ENCODE data around the gene TNNC1.

The TNNC1 gene

DNA sequence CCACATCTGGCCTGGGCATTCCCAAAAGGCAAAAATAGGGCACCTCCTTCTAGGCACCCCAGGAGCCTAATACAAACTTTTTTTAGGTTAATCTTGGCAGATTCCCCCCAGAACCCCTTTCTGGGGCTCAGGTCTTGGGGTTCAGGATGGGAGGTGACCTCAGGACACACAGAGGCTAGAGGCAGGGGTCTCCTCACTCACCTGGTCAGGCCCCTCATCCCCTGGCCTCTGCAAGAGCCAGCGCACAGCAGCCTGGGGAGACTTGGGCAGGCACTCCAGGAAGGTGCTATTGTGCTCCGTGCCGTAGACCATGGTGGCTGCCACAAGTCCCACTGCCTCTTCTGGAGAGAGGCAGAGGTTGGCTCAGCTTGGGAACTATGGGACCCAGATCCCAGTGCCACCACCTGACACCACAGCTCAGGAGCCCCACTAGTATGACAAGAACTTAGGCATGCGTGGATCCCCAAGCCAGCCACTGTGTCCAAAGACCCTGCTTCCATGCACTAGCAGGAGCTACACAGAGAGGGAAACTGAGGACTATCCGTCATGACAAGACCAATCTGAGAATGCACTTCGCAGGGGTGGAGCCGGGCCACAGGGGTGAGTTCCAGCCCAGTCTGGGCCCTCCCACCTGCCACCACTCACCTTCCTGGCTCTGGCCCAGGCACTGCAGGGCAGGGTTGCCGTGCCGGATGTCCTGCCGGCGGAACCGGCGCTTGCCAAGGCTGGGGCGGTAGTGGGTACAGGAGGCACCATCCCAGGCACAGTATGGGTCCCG, 16.3 kb downstream of the TNNC1 start:
- no peaks in the 10 kb centered on the region for H3K27me3 ChIP-seq (ENCODE audit: control insufficient read depth in 1 of 2, insufficient read depth in 2 of 2, low read length in 2 of 2)
- H3K4me3 ChIP-seq (ENCODE audit: low read depth in 1 of 2, low read length in 2 of 2) = no peak overlapping the region
- no peak overlapping the region for H3K9ac ChIP-seq (ENCODE audit: low read length)
- no peaks in the 10 kb centered on the region for H3K36me3 ChIP-seq (ENCODE audit: insufficient read depth, low read length)
- no peaks in the 10 kb centered on the region for H3K9me3 ChIP-seq (ENCODE audit: low read length)
- H3K27ac ChIP-seq (ENCODE audit: low read depth, low read length) = no peak overlapping the region
- H3K4me1 ChIP-seq (ENCODE audit: insufficient read depth, low read length) = no peaks in the 10 kb centered on the region

DNA sequence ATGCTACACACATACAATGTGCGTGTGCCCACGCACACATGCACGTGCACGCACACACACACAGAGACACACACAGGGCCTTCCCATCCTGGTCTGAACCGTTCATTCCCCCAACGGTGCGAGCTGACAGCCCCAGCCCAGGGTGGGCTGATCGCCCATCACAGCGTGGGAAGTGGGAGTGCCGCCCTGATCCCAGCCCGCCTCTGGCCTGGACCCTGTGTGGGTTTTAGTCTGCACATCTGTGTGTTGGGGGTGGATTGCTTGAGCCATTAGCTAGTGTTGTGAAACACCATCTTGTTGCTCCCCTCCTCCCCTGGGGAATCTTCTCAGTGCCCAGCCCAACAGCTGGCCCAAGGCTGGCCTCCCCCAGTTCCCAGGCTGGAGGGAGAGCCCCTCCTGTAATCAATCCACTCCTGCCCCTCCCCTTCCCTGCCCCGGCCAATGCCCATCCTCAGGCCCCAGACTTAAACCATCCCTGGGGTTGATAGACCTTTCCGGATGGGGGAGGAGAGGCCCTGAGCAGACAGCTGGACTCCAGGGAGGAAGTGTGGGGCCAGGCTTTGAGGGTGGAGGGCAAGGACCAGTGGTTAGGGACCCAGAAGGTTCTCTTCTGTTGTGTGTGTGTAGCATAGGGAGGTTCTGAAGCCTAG, 17.2 kb downstream of the TNNC1 start:
- Histone ChIP-seq H3K9ac (ENCODE audit: low read length) (no peak overlapping the region), H3K27me3 (ENCODE audit: control insufficient read depth in 1 of 2, insufficient read depth in 2 of 2, low read length in 2 of 2) (no peaks in the 10 kb centered on the region), H3K27ac (ENCODE audit: low read depth, low read length) (no peak overlapping the region), H3K4me3 (ENCODE audit: low read depth in 1 of 2, low read length in 2 of 2) (no peak overlapping the region), H3K9me3 (ENCODE audit: low read length) (no peaks in the 10 kb centered on the region), H3K4me1 (ENCODE audit: insufficient read depth, low read length) (no peaks in the 10 kb centered on the region), H3K36me3 (ENCODE audit: insufficient read depth, low read length) (no peaks in the 10 kb centered on the region)

DNA sequence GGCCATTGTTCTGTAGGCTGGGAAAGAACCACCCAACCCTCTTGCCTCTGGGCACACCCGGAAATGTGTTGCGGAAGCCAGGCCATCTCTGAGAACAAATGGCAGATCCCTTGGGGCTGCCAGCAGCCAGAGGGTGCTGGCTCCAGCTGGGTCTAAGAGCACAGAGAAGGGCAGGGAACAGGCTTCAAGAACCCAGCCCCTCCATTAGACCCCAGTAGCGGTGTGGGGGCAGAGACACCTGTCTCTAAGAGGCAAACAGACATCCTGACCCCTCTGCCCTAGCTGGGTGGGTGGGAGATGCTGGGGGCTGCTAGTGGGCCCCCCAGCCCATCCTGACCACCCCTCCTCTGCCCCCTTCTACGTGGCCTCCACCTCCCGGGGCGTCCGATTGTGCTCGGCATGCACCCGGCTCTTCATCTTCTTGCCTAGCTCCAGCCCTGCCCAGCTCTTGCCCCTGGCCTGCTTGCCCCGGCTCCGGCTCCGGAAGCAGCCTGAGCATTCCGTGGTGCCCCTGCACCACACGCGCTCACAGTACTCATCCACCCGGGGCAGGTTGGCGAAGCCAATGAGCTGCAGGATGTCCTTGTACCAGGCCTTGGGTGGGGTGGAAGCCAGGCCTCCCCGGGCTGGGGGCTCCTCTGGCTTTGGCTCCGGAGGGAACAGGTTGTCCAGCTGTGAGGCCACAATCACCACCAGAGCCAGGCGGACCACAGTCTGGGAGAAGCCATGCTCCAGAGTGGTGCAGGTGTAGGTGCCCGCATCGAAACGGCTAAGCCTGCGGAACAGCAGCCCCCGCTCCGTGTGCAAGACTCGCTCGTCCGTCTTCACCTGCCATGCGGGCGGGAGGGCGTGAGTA, 18.4 kb downstream of the TNNC1 start:
- Histone ChIP-seq H3K9ac (ENCODE audit: low read length) (no peak overlapping the region), H3K36me3 (ENCODE audit: insufficient read depth, low read length) (no peaks in the 10 kb centered on the region), H3K4me3 (ENCODE audit: low read depth in 1 of 2, low read length in 2 of 2) (no peak overlapping the region), H3K9me3 (ENCODE audit: low read length) (no peaks in the 10 kb centered on the region), H3K4me1 (ENCODE audit: insufficient read depth, low read length) (no peaks in the 10 kb centered on the region), H3K27ac (ENCODE audit: low read depth, low read length) (no peak overlapping the region), H3K27me3 (ENCODE audit: control insufficient read depth in 1 of 2, insufficient read depth in 2 of 2, low read length in 2 of 2) (no peaks in the 10 kb centered on the region)

DNA sequence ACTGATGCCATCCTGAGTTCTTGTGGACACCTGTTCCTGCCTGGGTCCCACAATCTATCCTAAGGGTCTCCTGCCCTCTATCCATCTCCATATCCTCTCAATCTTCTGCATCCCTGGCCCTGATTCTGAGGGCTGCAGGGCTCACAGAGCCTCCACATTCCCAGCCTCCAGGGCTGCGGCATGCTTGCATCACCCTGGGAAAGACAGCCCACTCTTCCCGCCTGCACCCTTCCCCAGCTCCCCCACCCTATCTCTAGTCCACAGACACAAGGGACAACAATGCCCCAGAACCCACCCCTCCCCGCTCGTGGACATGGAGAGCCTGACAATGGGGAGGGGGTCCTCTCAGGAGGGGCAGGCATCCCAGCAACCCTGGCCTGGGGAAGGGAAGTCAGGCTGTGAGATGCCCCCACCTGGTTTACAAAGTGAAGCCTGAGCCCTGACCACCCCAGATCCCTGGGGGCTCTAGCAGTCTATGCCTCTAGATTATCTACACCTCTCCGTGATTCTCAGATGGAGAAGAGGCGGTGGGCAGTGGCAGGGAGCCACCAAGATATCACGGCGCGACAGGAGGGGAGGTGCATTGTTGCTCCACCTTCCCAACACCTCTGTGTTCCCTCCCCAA, 19.2 kb downstream of the TNNC1 start:
- no peaks in the 10 kb centered on the region for H3K36me3 ChIP-seq (ENCODE audit: insufficient read depth, low read length)
- no peak overlapping the region for H3K27ac ChIP-seq (ENCODE audit: low read depth, low read length)
- H3K9ac ChIP-seq (ENCODE audit: low read length) = no peak overlapping the region
- H3K27me3 ChIP-seq (ENCODE audit: control insufficient read depth in 1 of 2, insufficient read depth in 2 of 2, low read length in 2 of 2) = no peaks in the 10 kb centered on the region
- H3K4me3 ChIP-seq (ENCODE audit: low read depth in 1 of 2, low read length in 2 of 2) = no peak overlapping the region
- no peaks in the 10 kb centered on the region for H3K9me3 ChIP-seq (ENCODE audit: low read length)
- no peaks in the 10 kb centered on the region for H3K4me1 ChIP-seq (ENCODE audit: insufficient read depth, low read length)

DNA sequence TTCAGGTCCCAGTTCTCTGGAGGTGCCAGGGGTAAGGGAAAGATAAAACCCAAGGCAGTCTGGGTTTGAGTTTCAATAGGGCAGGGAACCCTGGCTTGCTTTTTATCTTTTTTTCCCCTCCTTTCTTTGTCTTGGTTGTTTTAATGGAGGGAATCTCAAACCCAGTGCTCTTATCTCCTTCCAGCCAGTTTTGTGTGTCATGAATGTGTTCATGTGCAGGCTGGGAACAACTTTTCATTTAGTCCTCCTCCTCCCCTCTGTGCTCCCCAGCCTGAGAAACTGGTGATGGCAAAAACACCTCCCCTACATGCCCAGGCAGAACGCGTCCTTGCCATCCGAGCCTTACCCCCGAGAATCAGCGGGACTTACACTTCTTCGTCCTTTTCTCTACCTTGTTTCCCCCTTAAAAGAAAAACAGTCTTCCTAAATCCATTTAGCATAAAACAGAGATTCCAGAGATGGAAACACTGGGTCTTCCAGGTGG, 19.8 kb downstream of the TNNC1 start:
- no peaks in the 10 kb centered on the region for H3K36me3 ChIP-seq (ENCODE audit: insufficient read depth, low read length)
- H3K27ac ChIP-seq (ENCODE audit: low read depth, low read length) = no peak overlapping the region
- H3K9ac ChIP-seq (ENCODE audit: low read length) = no peak overlapping the region
- H3K4me3 ChIP-seq (ENCODE audit: low read depth in 1 of 2, low read length in 2 of 2) = no peak overlapping the region
- H3K4me1 ChIP-seq (ENCODE audit: insufficient read depth, low read length) = no peaks in the 10 kb centered on the region
- H3K27me3 ChIP-seq (ENCODE audit: control insufficient read depth in 1 of 2, insufficient read depth in 2 of 2, low read length in 2 of 2) = no peaks in the 10 kb centered on the region
- no peaks in the 10 kb centered on the region for H3K9me3 ChIP-seq (ENCODE audit: low read length)

DNA sequence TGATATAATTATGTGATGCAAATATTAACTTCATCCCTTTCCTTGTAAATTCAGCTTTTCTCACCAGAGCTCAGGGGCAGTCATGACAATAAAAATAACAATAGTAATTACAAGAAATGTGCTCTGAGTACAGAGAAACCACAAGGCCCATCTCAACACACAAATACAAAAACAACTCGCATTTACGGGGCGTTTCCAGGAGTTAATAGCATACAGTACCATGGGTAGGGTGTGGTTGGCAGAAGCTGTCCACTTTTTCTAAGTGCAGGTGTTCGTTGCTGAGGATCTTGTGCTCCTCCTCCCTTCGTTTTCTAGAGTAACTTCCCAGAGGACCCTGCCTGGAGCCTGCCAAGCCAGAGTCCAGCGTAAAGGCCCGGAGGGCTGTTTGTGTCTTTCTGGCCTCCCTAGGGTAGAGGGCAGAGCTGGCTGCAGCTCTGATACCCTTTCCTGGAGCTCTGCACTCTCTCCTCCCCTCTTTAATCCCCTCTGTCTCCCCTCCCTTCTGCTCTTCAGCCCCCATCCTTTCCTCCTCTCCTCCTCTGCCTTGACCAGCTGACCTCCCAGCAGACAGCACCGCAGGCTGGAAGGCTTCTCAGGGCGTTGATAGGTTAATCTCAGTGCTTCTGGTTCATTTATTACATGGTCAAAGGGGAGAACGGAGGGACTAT, 20.4 kb downstream of the TNNC1 start:
- Histone ChIP-seq H3K9me3 (ENCODE audit: low read length) (no peaks in the 10 kb centered on the region), H3K27ac (ENCODE audit: low read depth, low read length) (no peak overlapping the region), H3K36me3 (ENCODE audit: insufficient read depth, low read length) (no peaks in the 10 kb centered on the region), H3K4me1 (ENCODE audit: insufficient read depth, low read length) (no peaks in the 10 kb centered on the region), H3K9ac (ENCODE audit: low read length) (no peak overlapping the region), H3K27me3 (ENCODE audit: control insufficient read depth in 1 of 2, insufficient read depth in 2 of 2, low read length in 2 of 2) (no peaks in the 10 kb centered on the region), H3K4me3 (ENCODE audit: low read depth in 1 of 2, low read length in 2 of 2) (no peak overlapping the region)

DNA sequence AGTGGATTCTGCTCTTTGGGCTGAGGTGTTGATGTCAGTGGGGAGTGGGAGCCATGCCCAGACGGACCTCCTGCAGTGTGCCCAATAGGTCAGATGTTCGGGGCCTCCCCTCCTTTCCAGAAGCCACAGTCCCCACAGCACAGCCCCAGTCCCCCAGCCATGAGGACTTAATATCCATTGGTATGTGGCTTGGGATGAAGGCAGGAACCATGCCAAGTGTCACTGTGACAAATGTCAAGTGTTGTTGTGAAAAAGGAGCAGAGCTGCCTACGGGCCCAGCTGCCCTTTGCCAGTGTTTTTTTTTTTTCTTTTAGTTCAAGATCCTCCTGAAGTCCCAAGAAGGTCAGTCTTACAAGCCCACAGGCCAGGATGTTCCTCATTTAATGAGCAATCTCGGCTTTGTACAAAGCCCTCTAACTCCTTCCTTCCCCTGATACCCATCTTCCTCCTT, 21.1 kb downstream of the TNNC1 start:
- no peaks in the 10 kb centered on the region for H3K9me3 ChIP-seq (ENCODE audit: low read length)
- H3K4me3 ChIP-seq (ENCODE audit: low read depth in 1 of 2, low read length in 2 of 2) = no peak overlapping the region
- H3K27me3 ChIP-seq (ENCODE audit: control insufficient read depth in 1 of 2, insufficient read depth in 2 of 2, low read length in 2 of 2) = no peaks in the 10 kb centered on the region
- H3K27ac ChIP-seq (ENCODE audit: low read depth, low read length) = no peak overlapping the region
- H3K9ac ChIP-seq (ENCODE audit: low read length) = no peak overlapping the region
- no peaks in the 10 kb centered on the region for H3K36me3 ChIP-seq (ENCODE audit: insufficient read depth, low read length)
- no peaks in the 10 kb centered on the region for H3K4me1 ChIP-seq (ENCODE audit: insufficient read depth, low read length)

DNA sequence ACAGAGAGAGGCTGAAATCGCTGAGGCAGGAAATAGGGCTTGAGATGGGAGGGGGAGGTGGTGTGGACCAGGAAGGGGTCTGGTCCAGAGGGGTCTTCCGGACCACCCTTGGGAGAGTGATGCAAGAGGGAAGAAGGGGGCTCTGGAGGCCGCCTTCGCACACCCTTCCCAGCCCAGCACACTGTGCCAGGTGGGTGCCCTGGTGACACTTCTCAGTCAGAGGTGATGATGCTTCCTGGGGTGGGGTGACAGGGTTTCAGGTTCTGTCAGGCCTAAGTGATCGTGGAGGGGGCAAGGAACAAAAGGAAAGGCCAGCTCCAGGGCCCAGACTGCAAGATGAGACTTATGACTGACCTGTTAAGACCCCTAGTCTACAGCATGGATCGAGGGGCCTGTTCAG, 21.6 kb downstream of the TNNC1 start:
- Histone ChIP-seq H3K4me3 (ENCODE audit: low read depth in 1 of 2, low read length in 2 of 2) (no peak overlapping the region), H3K36me3 (ENCODE audit: insufficient read depth, low read length) (no peaks in the 10 kb centered on the region), H3K27me3 (ENCODE audit: control insufficient read depth in 1 of 2, insufficient read depth in 2 of 2, low read length in 2 of 2) (no peaks in the 10 kb centered on the region), H3K9ac (ENCODE audit: low read length) (no peak overlapping the region), H3K9me3 (ENCODE audit: low read length) (no peaks in the 10 kb centered on the region), H3K27ac (ENCODE audit: low read depth, low read length) (no peak overlapping the region), H3K4me1 (ENCODE audit: insufficient read depth, low read length) (no peaks in the 10 kb centered on the region)

DNA sequence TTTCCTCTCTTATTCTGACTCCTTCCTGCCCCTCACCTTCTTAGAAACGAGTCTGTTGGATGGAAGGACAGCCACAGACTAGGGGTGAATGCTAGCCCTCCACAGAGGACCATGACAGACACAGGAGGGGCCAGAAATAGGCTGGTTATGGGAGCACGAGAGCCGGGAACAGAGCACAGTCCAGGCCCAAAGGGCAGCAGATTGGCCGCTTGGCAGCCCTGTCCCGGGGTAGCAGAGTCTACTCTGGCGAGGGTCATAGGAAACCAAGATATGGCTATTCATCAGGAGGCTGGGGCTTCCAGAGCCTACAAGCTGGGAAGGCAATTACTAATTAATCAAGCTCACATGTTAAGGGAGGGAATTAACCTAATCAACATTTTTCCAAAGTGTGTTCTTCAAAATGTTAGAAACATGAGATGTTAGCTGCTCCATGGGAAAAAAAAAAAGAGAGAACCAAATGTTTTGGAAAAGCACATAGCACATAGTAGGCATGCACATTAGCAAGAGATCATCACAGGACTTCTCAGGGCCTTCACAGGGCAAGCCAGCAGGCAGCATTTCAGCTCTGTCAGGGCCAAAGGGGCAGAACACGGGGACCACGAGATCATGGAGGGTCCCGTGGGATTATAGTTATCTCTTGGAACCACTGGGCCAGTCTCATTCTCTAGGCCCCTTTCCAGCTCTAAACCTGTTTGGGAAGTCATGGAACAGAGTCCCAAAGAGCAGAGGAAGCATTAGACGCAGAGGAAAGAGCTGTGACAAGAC, 22.2 kb downstream of the TNNC1 start:
- no peaks in the 10 kb centered on the region for H3K9me3 ChIP-seq (ENCODE audit: low read length)
- no peak overlapping the region for H3K27ac ChIP-seq (ENCODE audit: low read depth, low read length)
- no peak overlapping the region for H3K4me3 ChIP-seq (ENCODE audit: low read depth in 1 of 2, low read length in 2 of 2)
- H3K36me3 ChIP-seq (ENCODE audit: insufficient read depth, low read length) = no peaks in the 10 kb centered on the region
- H3K27me3 ChIP-seq (ENCODE audit: control insufficient read depth in 1 of 2, insufficient read depth in 2 of 2, low read length in 2 of 2) = no peaks in the 10 kb centered on the region
- H3K9ac ChIP-seq (ENCODE audit: low read length) = no peak overlapping the region
- H3K4me1 ChIP-seq (ENCODE audit: insufficient read depth, low read length) = no peaks in the 10 kb centered on the region

DNA sequence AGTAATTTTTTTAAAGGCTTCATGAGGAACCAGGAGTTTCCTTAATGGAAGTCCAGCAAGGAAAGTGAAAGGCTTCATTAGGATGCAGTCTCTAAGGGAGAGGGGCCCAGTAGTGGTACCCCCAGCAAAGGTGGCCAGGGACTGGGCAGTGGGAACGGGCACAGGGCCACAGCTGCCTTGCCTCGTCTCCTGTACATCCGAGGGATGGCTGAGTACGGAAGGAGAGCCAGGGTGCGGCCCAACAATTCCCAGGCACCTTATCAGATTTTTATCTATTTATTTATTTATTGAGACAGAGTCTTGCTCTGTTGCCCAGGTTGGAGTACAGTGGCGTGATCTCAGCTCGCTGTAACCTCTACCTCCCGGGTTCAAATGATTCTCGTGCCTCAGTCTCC, 23.4 kb downstream of the TNNC1 start:
- H3K36me3 ChIP-seq (ENCODE audit: insufficient read depth, low read length) = no peaks in the 10 kb centered on the region
- no peaks in the 10 kb centered on the region for H3K9me3 ChIP-seq (ENCODE audit: low read length)
- no peak overlapping the region for H3K27ac ChIP-seq (ENCODE audit: low read depth, low read length)
- H3K4me1 ChIP-seq (ENCODE audit: insufficient read depth, low read length) = no peaks in the 10 kb centered on the region
- H3K9ac ChIP-seq (ENCODE audit: low read length) = no peak overlapping the region
- no peak overlapping the region for H3K4me3 ChIP-seq (ENCODE audit: low read depth in 1 of 2, low read length in 2 of 2)
- H3K27me3 ChIP-seq (ENCODE audit: control insufficient read depth in 1 of 2, insufficient read depth in 2 of 2, low read length in 2 of 2) = no peaks in the 10 kb centered on the region
